Eye (tissue), 1 donor: ENCODE measurements around the gene MEIG1.
A peak's percentile ranks its signal among the peaks of the same experiment; 100 is the strongest.
"Not testable (repeated sequence)": the region's sequence is repeated elsewhere in the genome, so short reads cannot be mapped to it uniquely, and the experiment has no call there.

Source experiments
- DNase-seq: peaks from one replicate; pipeline ENCODE4 v3.0.0-alpha.2; 2015

The MEIG1 gene

DNA sequence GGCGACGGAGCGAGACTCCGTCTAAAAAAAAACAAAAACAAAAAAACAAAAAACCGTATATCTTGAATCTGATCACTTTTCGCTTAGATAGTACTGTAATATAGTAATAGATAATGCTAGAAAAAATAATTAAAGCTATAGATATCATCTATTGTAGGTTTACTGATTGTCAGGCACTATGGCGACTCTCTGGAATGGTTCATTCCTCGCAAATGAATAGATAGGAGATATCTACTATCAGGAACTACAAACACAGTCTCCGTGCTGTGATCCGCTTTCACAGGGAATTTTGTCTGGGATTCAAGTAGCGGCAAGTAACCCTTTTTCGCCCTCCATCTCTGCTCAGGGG, 342 bp upstream of the MEIG1 start:
- no peak for DNase-seq

DNA sequence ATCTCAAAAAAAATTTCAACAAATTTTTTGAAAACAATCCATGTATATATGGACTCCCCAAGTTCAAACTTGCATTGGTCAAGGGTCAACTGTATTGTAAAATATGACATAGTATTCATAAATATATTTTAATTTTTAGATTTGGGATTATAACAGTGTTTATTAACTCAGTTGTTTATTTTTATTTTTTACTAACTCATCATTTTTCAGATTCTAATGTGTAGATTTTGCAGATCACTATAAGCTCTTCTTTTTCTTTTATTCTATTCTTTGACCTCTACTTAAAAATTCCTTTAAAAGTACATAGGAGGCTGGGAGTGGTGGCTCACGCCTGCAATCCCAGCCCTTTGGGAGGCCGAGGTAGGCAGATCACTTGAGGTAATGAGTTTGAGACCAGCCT, 8.7 kb downstream of the MEIG1 start:
- DNase-seq = no peak

DNA sequence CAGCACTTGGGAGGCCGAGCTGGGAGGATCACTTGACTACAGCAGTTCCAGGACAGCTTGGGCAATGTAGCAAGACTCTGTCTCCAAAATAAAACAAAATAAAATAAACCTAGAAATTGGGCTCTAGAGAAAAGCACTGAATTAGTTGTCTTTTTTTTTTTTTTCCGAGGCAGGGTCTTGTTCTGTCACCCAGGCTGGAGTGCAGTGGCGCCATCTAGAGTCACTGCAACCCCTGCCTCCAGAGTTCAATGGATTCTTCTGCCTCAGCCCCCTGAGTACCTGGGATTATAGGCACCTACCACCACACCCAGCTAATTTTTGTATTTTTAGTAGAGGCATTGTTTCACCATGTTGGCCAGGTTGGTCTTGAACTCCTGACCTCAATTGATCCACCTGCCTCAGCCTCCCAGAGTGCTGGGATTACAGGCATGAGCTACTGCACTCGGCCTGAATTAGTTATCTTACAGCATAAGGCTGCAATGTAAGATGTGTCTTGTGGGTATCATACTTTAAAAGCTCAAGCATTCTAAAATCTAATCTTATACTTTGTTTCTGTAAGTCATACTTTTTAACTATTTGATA, 12.8 kb downstream of the MEIG1 start:
- peak; percentile 36 for DNase-seq

DNA sequence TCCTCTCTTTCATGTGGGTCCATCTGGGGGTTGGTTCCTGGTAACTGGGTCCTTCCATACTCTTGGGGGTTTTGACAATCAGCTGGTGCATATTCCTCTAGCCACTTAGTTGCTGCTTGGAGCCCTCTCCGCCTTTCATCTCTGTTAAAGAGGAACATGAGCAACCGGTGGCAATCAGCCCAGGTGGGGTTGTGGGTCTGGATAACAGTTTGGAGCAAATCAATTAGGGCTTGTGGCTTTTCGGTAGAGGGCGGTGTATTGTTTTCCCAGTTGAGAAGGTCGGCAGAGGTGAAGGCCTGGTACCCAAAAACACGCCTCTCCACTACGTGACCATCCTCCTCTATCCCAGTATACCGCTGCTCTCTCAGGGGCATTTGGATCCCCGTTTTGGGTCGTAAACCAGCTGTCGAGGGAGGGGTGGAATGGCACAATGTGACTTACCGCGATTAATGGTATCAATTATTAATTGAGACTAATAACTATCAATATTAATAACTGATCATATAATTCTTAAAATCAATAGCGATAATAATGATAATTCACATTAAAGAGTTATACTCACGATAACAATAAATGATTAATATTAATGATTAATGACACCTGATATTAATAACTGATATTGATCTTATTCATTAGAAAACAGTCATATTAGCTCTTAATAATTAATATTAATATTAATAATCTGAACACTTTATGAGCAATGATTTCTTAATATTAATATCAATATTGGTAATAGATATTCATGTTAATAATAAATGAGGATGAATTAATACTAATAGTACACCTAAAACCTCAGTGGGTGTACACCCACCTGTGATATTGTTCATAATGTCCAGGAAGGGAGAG, 15.2 kb downstream of the MEIG1 start:
- DNase-seq = not testable (repeated sequence)

DNA sequence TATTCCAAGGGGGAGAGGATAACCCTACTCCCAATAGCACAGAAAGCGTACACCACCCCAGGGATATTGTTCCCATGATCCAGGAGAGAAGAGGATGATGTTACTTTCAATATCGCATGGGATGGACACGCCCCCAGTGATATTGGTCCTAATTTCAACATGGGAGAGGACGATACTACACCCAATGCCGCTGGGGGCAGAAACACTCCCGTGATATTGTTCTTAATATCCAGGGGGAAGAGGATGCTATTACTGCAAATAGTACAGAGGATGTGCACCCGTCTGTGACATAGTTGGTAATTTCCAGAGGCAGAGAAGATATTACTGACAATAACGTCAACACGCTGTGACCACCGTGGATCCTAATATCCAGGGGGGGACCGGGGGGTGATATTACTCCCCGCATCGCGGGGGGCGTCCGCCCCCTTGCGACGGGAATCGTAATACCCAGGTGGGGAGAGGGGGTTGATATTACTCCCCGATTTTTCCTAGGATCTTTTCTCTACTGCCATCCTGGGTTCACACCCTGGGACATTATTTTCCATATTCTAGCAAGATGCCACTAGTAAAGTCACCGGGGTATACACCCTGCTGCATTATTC, 16.6 kb downstream of the MEIG1 start:
- DNase-seq = no peak

DNA sequence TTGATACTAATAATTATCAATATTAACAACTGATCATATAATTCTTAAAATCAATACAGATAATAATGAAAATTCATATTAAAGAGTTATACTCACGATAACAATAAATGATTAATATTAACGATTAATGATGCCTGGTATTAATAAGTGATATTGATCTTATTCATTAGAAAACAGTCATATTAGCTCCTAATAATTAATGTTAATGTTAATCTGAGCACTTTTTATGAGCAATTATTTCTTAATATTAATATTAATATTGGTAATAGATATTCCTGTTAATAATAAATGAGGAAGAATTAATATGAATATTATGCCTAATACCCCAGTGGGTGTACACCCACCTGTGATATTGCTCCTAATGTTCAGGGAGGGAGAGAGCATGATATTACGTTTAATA, 23.6 kb downstream of the MEIG1 start:
- DNase-seq = no peak

DNA sequence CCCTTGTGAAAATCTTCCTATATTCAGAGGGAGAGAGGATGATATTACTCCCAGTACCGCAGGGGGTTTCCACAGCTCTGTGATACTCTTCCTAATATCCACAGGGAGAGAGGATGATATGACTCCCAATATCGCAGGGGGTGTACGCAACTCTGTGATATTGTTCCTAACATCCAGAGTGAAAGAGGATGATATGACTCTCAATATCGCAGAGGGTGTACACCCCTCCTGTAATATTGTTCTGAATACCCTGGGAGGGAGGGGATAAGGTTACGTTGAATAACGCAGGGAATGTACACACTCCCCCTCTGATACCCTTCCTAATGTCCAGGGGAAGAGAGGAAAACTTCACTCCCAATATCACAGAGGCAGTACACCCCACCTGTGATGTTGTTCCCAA, 30.4 kb downstream of the MEIG1 start:
- DNase-seq = not testable (repeated sequence)

DNA sequence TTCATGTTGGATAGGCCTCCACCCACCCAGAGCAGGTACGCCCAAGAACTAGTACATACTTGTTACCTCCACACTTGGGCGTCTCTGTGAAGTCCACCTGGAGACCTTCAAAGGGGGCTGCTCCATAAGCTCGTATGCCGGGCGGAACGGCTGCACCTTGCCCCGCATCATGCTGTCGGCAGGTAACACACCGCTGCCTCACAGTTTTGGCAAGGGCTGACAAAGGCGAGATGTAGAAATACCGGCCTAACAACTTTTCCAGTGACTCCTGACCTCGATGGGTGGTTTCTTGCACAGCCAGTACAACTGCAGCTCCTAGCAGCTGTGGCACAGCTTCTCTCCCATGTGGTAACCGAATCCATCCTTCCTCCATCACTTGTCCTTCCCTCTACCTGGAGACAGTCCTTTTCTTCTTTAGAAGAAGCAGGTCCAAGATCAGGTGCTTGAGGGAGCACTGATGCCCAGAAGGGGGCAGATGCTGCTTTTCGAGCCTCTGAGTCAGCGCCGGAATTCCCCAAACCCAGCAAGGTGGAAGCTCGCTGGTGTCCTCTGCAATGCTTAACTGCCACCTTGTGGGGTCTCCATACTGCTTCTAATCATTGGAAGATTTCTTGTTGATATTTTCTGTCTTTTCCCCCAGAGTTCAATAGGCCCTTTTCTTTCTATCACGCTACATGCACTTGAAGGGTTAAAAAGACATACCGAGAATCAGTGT, 32.0 kb downstream of the MEIG1 start:
- not testable (repeated sequence) for DNase-seq

DNA sequence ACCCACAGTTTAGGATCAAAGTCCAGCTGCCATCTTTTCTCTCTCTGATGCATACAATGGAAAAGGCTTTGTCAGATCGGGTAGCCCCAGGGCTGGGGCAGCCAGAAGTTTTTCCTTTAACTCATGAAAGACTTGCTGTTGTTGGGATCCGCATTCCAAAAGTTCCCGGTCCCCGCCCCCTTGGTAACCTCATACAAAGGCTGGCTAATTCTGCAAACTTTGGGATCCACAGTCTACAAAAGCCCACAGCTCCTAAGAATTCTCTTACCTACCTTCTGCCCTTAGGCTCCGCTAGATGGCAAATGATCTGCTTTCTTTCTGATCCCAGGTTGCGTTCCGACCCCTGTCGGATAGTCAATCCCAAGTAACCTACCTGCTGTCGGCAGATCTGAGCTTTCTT, 33.1 kb downstream of the MEIG1 start:
- DNase-seq = not testable (repeated sequence)

DNA sequence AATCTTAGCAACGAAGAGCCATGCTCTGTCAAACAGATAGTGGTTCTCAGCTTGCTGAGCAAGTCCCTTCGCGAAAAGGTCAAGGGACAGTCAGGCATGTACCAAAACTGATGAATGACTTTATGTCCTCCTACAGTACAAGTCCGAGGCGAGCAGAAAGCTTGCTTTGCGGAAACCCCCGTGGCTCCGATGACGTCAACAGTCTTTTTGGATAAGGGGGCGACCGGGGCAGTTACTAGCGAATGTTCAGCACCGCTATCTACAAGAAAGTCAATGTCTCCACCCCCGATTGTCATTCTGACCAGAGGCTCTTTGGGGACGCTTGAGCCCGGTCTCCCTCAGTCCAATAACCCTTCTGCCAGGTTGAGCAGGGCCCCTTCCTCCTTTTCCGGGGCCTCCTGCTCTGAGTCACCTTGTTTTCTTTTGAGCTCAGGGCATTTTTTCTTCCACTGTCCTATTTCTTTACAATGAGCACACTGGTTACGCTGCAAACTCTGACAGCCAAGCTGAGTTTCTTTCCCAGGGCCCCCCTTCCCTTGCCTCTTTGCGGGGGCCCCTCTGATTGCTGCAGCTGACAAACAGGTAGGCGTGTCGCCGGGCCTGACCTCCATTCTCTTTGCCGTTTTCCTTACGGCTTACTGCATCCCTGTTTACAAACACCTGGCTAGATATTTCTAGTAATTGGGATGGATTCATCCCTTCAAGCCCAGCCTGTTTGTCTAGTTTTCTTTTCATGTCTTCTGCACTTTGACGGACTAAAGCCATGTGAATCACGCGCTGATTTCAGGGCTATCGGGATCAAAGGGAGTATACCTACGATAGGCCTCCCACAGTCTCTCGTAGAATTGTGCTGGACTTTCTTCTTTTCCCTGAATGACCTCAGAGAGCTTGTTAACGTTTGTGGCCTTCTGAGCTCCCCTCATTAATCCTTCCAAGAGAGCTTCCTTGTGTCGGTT, 34.6 kb downstream of the MEIG1 start:
- not testable (repeated sequence) for DNase-seq

DNA sequence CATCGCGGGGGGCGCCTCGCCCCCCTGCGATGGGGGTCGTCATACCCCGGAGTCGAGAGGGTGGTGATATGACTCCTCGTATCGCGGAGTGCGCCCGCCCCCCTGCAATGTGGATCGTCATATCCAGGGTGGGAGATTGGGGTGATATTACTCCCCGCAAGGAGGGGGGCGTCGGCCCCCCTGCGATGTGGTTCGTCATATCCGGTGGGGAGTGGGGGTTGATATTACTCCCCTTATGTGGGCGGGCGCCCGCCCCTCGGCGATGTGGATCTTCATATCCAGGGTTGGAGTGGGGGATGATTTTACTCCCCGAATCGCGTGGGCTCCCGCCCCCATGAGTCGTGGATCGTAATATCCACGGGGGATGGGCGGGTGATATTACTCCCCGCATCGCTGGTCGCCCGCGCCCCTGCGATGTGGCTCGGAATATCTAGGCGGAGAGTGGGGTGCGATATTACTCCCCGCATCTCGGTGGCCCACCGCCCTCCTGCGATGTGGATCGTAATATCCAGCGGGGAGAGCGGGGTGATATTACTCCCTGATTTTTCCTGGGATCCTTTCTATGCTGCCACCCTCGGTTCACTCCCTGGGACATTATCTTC, 36.9 kb downstream of the MEIG1 start:
- DNase-seq = peak; percentile 10

DNA sequence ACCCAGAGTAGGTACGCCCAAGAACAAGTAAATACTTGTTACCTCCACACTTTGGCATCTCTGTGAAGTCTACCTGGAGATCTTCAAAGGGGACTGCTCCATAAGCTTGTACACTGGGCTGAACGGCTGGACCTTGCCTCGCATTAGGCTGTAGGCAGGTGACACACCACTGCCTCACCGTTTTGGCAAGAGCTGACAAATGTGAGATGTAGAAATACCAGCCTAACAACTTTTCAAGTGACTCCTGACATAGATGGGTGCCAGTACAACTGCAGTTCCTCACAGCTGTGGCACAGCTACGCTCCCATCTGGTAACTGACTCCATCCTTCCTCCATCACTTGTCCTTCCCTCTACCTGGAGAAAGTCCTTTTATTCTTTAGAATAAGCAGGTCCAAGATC, 54.3 kb downstream of the MEIG1 start:
- not testable (repeated sequence) for DNase-seq

DNA sequence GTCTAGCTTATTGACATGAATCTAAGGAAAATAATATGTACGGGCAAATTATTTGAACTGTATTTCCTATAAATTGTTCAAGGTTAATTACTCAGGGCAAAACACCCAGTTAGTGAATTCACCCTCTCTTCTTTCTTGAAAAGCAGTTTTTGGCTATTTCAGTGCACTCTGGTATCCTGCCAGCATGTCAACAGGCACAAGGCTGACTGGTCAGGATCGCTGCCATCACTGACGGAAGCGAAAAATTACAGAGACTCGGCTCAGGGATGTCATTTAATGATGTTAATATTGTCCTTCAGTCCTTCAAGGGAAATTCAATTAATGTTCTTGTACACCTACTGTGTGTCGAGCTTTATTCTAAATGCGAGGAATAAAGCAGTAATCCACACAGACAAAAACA, 56.3 kb downstream of the MEIG1 start:
- DNase-seq = no peak

DNA sequence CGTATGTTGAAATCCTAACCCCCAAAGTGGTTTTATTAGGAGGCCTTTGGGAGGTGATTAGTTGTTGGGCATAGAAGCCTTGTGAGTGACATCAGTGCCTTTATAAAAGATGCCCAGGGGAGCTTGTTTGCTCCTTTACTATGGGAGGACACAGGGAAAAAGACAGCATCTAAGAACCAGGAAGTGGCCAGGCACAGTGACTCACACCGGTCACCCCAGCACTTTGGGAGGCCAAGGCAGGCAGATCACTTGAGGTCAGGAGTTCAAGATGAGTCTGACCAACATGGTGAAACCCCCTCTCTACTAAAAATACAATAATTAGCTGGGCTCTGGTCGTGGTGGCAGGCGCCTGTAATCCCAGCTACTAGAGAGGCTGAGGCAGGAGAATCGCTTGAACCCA, 61.8 kb downstream of the MEIG1 start:
- not testable (repeated sequence) for DNase-seq
